Thyroid gland (tissue), 4 donors: ENCODE data around the gene PRKD2.

Experiments
- CTCF ChIP-seq, 6 experiments: fragments of 200-600 bp in 3 of 6; fragments of 450-650 bp in 3 of 6; sonication (generic) in 3 of 6; IDR thresholded peaks; one replicate each; pipeline ENCODE4 v1.5.1; 2016 to 2019; ENCODE audit warnings: antibody characterized with exemption in 6 of 6, mild to moderate bottlenecking in 2 of 6, inconsistent platforms in 1 of 6, moderate library complexity in 1 of 6
- POLR2A ChIP-seq, 2 donors: fragments of 450-650 bp; IDR thresholded peaks; one replicate each; pipeline ENCODE4 v1.6.1; 2017; ENCODE audit warnings: antibody characterized with exemption in 2 of 2, mild to moderate bottlenecking in 2 of 2, moderate library complexity in 1 of 2

DNA sequence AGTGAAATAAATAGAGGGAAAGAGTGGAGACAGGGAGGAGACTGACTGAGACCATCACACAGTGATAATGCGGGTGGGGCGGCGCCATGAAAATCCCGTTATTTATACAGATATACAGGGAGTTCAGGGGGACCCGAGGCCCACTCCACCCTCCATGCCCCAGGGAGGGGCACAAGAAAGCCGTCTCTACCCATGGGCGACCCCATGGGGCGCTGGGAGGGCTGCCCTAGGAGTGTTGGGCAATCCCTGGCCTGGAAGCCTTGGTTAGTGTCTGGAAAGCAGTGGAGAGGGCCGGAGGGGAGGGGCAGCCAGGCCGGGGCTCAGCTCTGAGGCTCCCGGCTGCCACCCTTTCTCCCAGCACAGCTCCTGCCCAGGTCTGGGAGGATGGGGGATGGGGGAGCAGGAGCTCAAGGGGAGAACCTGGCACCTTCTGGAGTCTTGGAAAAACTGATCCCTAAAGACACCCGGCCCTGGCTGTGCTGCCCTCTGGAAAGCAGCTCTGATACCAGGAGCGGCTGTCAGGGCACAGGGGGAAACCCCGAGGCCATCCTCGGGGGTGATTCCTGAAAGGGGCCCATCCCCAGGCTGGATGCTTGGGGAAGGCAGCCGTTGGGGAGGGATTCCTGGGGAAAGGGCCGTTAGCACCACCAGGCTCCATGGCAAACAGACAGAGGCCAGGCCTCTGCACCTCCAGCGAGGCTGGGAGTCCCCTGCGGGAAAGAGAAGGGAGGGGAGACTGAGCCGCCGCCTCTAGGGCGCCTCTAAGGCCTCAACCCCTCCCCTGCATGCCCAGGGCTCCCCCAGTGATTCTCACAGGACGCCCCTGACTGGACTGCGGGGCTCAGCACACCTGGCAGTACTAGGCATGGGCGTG, 3.0 kb upstream of the PRKD2 start:
- no peak for TF ChIP-seq CTCF (IDR thresholded peaks at IDR 0.05)
- TF ChIP-seq POLR2A (IDR thresholded peaks at IDR 0.05): no peak
